GM23248 (cell line): ENCODE results near the gene GNAS.

Source experiments
- EZH2 ChIP-seq: fragments of 200-600 bp; sonication (generic); IDR thresholded peaks from 2 replicates; pipeline ENCODE4 v1.6.1; 2018; ENCODE audit warnings: antibody characterized with exemption, mild to moderate bottlenecking; ENCODE audit not compliant: insufficient read depth, poor library complexity, severe bottlenecking
- EZH2phosphoT487 ChIP-seq: fragments of 200-600 bp; sonication (generic); IDR thresholded peaks from 2 replicates; pipeline ENCODE4 v1.6.1; 2018; ENCODE audit warnings: antibody characterized with exemption, moderate library complexity, mild to moderate bottlenecking, low read depth; ENCODE audit not compliant: insufficient read depth

- TF ChIP-seq EZH2 = no peak
- no peak for TF ChIP-seq EZH2phosphoT487
Measured at GRCh38 chr20:58810879-58811250, 41.7 kb upstream of the GNAS start.
